ENCODE data around the gene ZNF275. TPM values are rescaled to one million over a fixed set of nuclear protein-coding genes. Genes with fewer than 3 reads are reported as not detected.

The ZNF275 gene
- polyA plus RNA-seq, 1 donor from 2014 or later, result 6.0 TPM

DNA sequence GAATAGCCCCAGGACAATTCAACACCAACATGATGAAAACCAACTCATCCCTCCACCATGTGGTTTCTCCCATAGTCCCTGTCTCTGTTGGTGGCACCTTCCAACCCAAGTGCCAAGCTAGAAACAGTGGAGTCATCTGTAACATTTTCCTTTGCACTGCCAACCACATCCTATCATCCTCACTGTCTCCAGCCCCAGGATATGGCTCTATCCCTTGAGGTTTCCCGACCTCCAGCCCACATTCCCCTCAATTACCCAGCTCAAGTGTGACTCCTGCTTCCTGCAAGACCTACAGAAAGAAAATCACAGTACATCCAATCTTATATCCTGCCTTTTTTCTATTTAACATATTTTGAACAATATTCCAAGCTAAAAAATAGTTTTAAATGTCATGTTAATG, 36.6 kb upstream of the ZNF275 start:
- H4K20me1 ChIP-seq (ENCODE audit: insufficient read depth), result no peaks in the 10 kb centered on the region
- H3K9me3 ChIP-seq (ENCODE audit: low read length), result no peaks in the 10 kb centered on the region
- no peak overlapping the region for H3K27ac ChIP-seq (ENCODE audit: low read length)
- H3K4me3 ChIP-seq (ENCODE audit: low read length), result no peak overlapping the region
- H3K36me3 ChIP-seq (ENCODE audit: insufficient read depth, low read length), result no peaks in the 10 kb centered on the region
- H3K27me3 ChIP-seq (ENCODE audit: insufficient read depth, low read depth, low read length), result no peaks in the 10 kb centered on the region
- no peak overlapping the region for H3K9ac ChIP-seq (ENCODE audit: low read length)
- TF ChIP-seq, protein P1, sequence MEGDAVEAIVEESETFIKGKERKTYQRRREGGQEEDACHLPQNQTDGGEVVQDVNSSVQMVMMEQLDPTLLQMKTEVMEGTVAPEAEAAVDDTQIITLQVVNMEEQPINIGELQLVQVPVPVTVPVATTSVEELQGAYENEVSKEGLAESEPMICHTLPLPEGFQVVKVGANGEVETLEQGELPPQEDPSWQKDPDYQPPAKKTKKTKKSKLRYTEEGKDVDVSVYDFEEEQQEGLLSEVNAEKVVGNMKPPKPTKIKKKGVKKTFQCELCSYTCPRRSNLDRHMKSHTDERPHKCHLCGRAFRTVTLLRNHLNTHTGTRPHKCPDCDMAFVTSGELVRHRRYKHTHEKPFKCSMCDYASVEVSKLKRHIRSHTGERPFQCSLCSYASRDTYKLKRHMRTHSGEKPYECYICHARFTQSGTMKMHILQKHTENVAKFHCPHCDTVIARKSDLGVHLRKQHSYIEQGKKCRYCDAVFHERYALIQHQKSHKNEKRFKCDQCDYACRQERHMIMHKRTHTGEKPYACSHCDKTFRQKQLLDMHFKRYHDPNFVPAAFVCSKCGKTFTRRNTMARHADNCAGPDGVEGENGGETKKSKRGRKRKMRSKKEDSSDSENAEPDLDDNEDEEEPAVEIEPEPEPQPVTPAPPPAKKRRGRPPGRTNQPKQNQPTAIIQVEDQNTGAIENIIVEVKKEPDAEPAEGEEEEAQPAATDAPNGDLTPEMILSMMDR (IDR thresholded peaks at IDR 0.05; ENCODE audit: poor library complexity, severe bottlenecking), result no peak
- no peaks in the 10 kb centered on the region for H3K79me2 ChIP-seq (replicated peaks; ENCODE audit: insufficient read depth, low read length)
- no peak overlapping the region for H3K4me2 ChIP-seq (ENCODE audit: low read length)
- no peaks in the 10 kb centered on the region for H3F3A ChIP-seq (ENCODE audit: insufficient read depth, low read length, poor library complexity, severe bottlenecking)
- no peak overlapping the region for H2AFZ ChIP-seq (ENCODE audit: low read depth, low read length)
- no peaks in the 10 kb centered on the region for H3K9me2 ChIP-seq (ENCODE audit: insufficient read depth, low read length)

DNA sequence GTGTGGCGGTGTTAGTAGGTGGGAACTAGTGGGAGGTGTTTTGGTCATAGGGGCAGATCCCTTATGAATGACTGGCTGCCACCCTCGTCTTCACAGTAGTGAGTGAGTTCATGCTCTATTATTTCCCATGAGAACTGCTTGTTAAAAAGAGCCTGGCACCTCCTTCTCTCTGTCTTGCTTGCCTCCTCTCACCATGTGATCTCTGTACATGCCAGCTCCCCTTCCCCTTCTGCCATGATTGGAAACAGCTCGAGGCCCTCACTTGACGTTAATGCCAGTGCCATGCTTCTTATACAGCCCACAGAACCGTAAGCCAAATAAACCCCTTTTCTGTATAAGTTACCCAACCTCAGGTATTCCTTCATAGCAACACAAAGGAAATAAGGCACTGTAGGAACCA, 34.1 kb upstream of the ZNF275 start:
- TF ChIP-seq EP300 (conservative IDR thresholded peaks at IDR 0.05; ENCODE audit: poor library complexity, severe bottlenecking) (no peak), TAF1 (IDR thresholded peaks at IDR 0.05; ENCODE audit: low read depth) (no peak)
- TF ChIP-seq, protein P1 (IDR thresholded peaks at IDR 0.05; ENCODE audit: poor library complexity, severe bottlenecking), result no peak

DNA sequence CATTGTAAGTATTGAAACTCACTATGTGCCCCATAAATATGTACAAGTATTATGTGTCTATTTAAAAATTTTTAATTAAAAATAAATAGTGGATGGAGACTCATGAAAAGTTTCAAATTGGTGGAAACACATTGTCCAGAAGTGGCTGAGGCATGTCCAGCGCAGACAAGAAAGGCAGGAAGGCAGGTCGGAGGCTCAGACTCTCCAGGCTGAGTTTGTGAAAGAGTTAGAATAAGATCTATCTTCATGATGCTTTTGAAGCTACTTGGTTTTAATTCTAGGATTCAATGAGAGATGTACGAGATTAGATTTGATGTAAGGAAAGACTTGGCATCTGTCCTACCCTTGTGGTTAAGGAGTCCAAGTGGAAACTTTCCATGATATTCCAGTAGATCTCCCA, 32.2 kb upstream of the ZNF275 start:
- H3K36me3 ChIP-seq (ENCODE audit: insufficient read depth, low read length), result no peaks in the 10 kb centered on the region
- H3K9me3 ChIP-seq (ENCODE audit: low read length), result no peaks in the 10 kb centered on the region
- no peak overlapping the region for H3K4me3 ChIP-seq (ENCODE audit: low read length)
- no peaks in the 10 kb centered on the region for H3K9me2 ChIP-seq (ENCODE audit: insufficient read depth, low read length)
- no peaks in the 10 kb centered on the region for H4K20me1 ChIP-seq (ENCODE audit: insufficient read depth)
- no peak overlapping the region for H3K27ac ChIP-seq (ENCODE audit: low read length)
- no peaks in the 10 kb centered on the region for H3F3A ChIP-seq (ENCODE audit: insufficient read depth, low read length, poor library complexity, severe bottlenecking)
- H3K27me3 ChIP-seq (ENCODE audit: insufficient read depth, low read depth, low read length), result no peaks in the 10 kb centered on the region
- H3K79me2 ChIP-seq (replicated peaks; ENCODE audit: insufficient read depth, low read length), result no peaks in the 10 kb centered on the region
- no peak overlapping the region for H3K4me2 ChIP-seq (ENCODE audit: low read length)
- H2AFZ ChIP-seq (ENCODE audit: low read depth, low read length), result no peak overlapping the region
- H3K9ac ChIP-seq (ENCODE audit: low read length), result no peak overlapping the region
- TF ChIP-seq POLR2AphosphoS5 (IDR thresholded peaks at IDR 0.05) (no peak), EZH2 (IDR thresholded peaks at IDR 0.05; ENCODE audit: borderline replicate concordance, insufficient read depth, low read length, poor library complexity, severe bottlenecking) (no peak), EP300 (conservative IDR thresholded peaks at IDR 0.05; ENCODE audit: poor library complexity, severe bottlenecking) (no peak), RAD21 (conservative IDR thresholded peaks at IDR 0.05) (no peak), TAF1 (IDR thresholded peaks at IDR 0.05; ENCODE audit: low read depth) (no peak), MXI1 (conservative IDR thresholded peaks at IDR 0.05; ENCODE audit: poor library complexity, severe bottlenecking) (no peak), SMC3 (conservative IDR thresholded peaks at IDR 0.05; ENCODE audit: poor library complexity) (no peak)
- TF ChIP-seq, protein P1 (IDR thresholded peaks at IDR 0.05; ENCODE audit: poor library complexity, severe bottlenecking), result no peak
- TF ChIP-seq, protein P2, sequence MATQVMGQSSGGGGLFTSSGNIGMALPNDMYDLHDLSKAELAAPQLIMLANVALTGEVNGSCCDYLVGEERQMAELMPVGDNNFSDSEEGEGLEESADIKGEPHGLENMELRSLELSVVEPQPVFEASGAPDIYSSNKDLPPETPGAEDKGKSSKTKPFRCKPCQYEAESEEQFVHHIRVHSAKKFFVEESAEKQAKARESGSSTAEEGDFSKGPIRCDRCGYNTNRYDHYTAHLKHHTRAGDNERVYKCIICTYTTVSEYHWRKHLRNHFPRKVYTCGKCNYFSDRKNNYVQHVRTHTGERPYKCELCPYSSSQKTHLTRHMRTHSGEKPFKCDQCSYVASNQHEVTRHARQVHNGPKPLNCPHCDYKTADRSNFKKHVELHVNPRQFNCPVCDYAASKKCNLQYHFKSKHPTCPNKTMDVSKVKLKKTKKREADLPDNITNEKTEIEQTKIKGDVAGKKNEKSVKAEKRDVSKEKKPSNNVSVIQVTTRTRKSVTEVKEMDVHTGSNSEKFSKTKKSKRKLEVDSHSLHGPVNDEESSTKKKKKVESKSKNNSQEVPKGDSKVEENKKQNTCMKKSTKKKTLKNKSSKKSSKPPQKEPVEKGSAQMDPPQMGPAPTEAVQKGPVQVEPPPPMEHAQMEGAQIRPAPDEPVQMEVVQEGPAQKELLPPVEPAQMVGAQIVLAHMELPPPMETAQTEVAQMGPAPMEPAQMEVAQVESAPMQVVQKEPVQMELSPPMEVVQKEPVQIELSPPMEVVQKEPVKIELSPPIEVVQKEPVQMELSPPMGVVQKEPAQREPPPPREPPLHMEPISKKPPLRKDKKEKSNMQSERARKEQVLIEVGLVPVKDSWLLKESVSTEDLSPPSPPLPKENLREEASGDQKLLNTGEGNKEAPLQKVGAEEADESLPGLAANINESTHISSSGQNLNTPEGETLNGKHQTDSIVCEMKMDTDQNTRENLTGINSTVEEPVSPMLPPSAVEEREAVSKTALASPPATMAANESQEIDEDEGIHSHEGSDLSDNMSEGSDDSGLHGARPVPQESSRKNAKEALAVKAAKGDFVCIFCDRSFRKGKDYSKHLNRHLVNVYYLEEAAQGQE (IDR thresholded peaks at IDR 0.05; ENCODE audit: borderline replicate concordance), result no peak

More for the DNA sequence above, 34.1 kb upstream of the ZNF275 start:
- H2AFZ ChIP-seq (ENCODE audit: low read depth, low read length), result no peak overlapping the region
- H3K27ac ChIP-seq (ENCODE audit: low read length), result no peak overlapping the region
- H3K36me3 ChIP-seq (ENCODE audit: insufficient read depth, low read length), result no peaks in the 10 kb centered on the region
- no peaks in the 10 kb centered on the region for H3K9me3 ChIP-seq (ENCODE audit: low read length)
- no peaks in the 10 kb centered on the region for H3K9me2 ChIP-seq (ENCODE audit: insufficient read depth, low read length)
- no peak overlapping the region for H3K4me3 ChIP-seq (ENCODE audit: low read length)
- no peaks in the 10 kb centered on the region for H3K79me2 ChIP-seq (replicated peaks; ENCODE audit: insufficient read depth, low read length)
- no peak overlapping the region for H3K4me2 ChIP-seq (ENCODE audit: low read length)
- no peak overlapping the region for H3K9ac ChIP-seq (ENCODE audit: low read length)
- no peaks in the 10 kb centered on the region for H3F3A ChIP-seq (ENCODE audit: insufficient read depth, low read length, poor library complexity, severe bottlenecking)
- H3K27me3 ChIP-seq (ENCODE audit: insufficient read depth, low read depth, low read length), result no peaks in the 10 kb centered on the region
- H4K20me1 ChIP-seq (ENCODE audit: insufficient read depth), result no peaks in the 10 kb centered on the region
